Activated CD8-positive, alpha-beta memory T cell treated with anti-CD3 and anti-CD28 coated beads, Interleukin-2, amount 10 ng/mL, durations not matched to agents 7 days and 5 days (primary cell): ENCODE data around the gene EPM2A. TPM values are rescaled to one million over a fixed set of nuclear protein-coding genes. Genes with fewer than 3 reads are reported as not detected.

Source experiments
- ATAC-seq: fragments of 150-1000 bp; cut with Tn5 transposase; one replicate; pipeline ENCODE4 v1.10.0; 2021; ENCODE audit warnings: moderate library complexity
- CTCF ChIA-PET: fragments of 350-600 bp; sonication (Branson Sonifier 250); formaldehyde crosslinking; loops from one replicate; lab custom pipeline; 2021; ENCODE audit warnings: antibody characterized with exemption; lab: Charles Lee
- DNase-seq: peaks from one replicate; pipeline ENCODE4 v3.0.0-alpha.2; 2020
- H3K27ac Mint-ChIP-seq: one replicate; pipeline ENCODE4 v1.8.0; 2021; ENCODE audit warnings: mild to moderate bottlenecking, mixed read lengths
- H3K27me3 Mint-ChIP-seq: one replicate; pipeline ENCODE4 v1.8.0; 2021; ENCODE audit warnings: mixed read lengths
- H3K36me3 Mint-ChIP-seq: one replicate; pipeline ENCODE4 v1.8.0; 2021; ENCODE audit warnings: mild to moderate bottlenecking, mixed read lengths
- H3K4me1 Mint-ChIP-seq: one replicate; pipeline ENCODE4 v1.8.0; 2021; ENCODE audit warnings: mixed read lengths
- H3K4me3 Mint-ChIP-seq: one replicate; pipeline ENCODE4 v1.8.0; 2021; ENCODE audit warnings: mild to moderate bottlenecking, moderate library complexity, mixed read lengths
- H3K9me3 Mint-ChIP-seq: one replicate; pipeline ENCODE4 v1.8.0; 2022; ENCODE audit warnings: low read depth, mixed read lengths
- total RNA-seq, 2 experiments: library from RNA; stranded (reverse); gene quantifications; one replicate each; pipeline ENCODE4 v1.2.3, GENCODE V29; 2021

EPM2A gene
- 1 to 10 TPM; 7.0 TPM for total RNA-seq

- no peaks in the 10 kb centered on the region for H3K27me3 Mint-ChIP-seq
- H3K27ac Mint-ChIP-seq = peak within 1 kb of the TSS; percentile 98
- peaks cover 10% of the 10 kb centered on the region for H3K36me3 Mint-ChIP-seq
- DNase-seq (peak; percentile 75), ATAC-seq (peak; percentile 77)
- H3K9me3 Mint-ChIP-seq = no peaks in the 10 kb centered on the region
- peaks cover 21% of the 10 kb centered on the region for H3K4me1 Mint-ChIP-seq
- peak within 1 kb of the TSS; percentile 95 for H3K4me3 Mint-ChIP-seq
- CTCF ChIA-PET = interaction anchor here (1.0 to 1.8 kb wide), 2 partner anchors 28 to 79 kb away, joined by 3 to 9 read pairs; partner anchors contain the start of gene FBXO30
Measured at GRCh38 chr6:145735356-145736165, at the start of gene EPM2A. EPM2A (minus strand) TSS chr6:145735520; CDS start chr6:145735498, 22 bp downstream.

DNA sequence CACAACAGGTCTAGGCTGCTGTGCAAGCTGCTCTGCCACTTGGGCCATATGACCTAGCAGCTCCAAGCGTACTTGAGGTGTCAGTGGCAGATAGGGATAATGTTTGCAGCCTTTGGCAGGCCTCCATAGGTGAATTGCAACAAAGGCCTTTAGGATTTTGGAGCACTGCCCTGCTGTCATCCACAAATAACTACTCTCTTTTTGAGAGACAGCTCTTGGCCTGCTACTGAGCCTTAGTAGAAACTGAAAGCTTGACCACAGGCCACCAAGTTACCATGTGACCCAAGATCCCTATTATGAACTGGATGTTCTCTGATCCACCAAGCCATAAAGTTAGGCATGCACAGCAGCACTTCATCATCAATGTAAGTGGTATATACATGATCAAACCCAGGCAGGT is 49.4 kb upstream of the EPM2A start:
- Mint-ChIP-seq H3K9me3 (peaks cover 4% of the 10 kb centered on the region), H3K27ac (no peak overlapping the region), H3K4me3 (no peak overlapping the region), H3K36me3 (peaks cover 8% of the 10 kb centered on the region), H3K27me3 (no peaks in the 10 kb centered on the region), H3K4me1 (peaks cover 13% of the 10 kb centered on the region)
- ATAC-seq (no peak), DNase-seq (no peak)
- CTCF ChIA-PET = interaction anchor here (2.4 kb wide), 1 partner anchor 12 kb away, joined by 5 read pairs; no protein-coding TSS in a partner anchor

DNA sequence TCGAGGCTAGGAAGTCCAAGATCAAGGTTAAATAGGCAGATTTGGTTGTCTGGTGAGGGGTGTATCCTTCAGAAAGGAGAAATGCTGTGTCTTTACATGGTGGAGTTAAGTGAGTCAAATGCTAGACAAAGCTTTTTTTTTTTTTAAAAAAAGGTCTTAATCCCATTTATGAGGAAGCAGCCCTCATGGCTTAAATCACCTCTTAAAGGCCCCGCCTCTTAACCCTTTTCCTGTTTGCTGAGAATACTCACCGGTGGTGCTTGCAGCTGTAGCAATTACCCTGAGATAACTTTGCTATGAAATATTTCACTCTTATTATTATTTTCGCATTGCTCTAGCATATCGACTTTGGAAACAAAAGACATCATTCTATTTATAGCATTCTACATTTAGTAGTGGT is 48.5 kb upstream of the EPM2A start:
- H3K27ac Mint-ChIP-seq = no peak overlapping the region
- no peaks in the 10 kb centered on the region for H3K27me3 Mint-ChIP-seq
- DNase-seq = no peak
- no peak overlapping the region for H3K4me3 Mint-ChIP-seq
- ATAC-seq = no peak
- H3K36me3 Mint-ChIP-seq = peaks cover 8% of the 10 kb centered on the region
- H3K4me1 Mint-ChIP-seq = peaks cover 13% of the 10 kb centered on the region
- CTCF ChIA-PET = interaction anchor here (2.4 kb wide), 1 partner anchor 12 kb away, joined by 5 read pairs; no protein-coding TSS in a partner anchor
- H3K9me3 Mint-ChIP-seq = peaks cover 2% of the 10 kb centered on the region

DNA sequence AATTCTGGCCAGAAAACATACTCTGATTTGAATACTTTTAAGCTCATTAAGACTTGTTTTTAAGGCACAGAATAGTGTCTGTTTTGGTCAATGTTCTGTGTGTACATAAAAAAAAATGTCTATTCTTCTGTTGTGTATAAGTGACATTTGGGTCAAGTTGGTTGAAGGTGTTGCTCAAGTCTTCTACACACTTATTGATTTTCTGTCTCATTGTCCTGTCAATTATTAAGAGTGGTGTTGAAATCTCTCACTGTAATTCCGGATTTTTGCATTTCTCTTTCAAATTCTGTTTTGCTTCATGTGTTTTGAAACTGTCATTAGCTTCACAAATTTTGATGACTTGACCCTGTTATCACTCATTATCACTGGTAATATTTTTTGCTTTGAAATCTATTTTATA is 37.5 kb upstream of the EPM2A start:
- DNase-seq (no peak), ATAC-seq (no peak)
- no peaks in the 10 kb centered on the region for H3K9me3 Mint-ChIP-seq
- no peaks in the 10 kb centered on the region for H3K27me3 Mint-ChIP-seq
- CTCF ChIA-PET = interaction anchor here (1.3 to 1.5 kb wide), 2 partner anchors 10 to 11 kb away, joined by 3 to 5 read pairs; no protein-coding TSS in a partner anchor
- H3K27ac Mint-ChIP-seq = no peak overlapping the region
- no peaks in the 10 kb centered on the region for H3K36me3 Mint-ChIP-seq
- H3K4me3 Mint-ChIP-seq = no peak overlapping the region
- H3K4me1 Mint-ChIP-seq = no peaks in the 10 kb centered on the region

DNA sequence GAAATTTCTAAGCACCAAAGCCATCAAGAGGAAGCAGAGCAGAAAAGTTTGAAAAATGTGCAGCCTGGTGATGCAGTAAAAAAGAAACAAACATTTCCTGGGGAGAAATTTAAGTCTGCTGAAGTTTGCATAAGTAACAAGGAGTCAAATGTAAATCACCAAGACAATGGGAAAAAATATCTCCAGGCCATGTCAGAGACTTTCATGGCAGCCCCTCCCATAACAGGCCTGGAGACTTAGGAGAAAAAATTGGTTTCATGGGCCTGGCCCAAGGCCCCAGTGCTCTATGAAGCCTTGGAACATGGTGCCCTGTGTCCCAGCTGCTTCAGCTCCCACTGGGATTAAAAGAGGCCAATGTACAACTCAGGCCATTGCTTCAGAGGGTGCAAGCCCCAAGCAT is 30.1 kb upstream of the EPM2A start:
- no peaks in the 10 kb centered on the region for H3K9me3 Mint-ChIP-seq
- no peaks in the 10 kb centered on the region for H3K27me3 Mint-ChIP-seq
- DNase-seq (no peak), ATAC-seq (no peak)
- H3K4me3 Mint-ChIP-seq = no peak overlapping the region
- CTCF ChIA-PET = no interaction called here
- H3K27ac Mint-ChIP-seq = no peak overlapping the region
- H3K4me1 Mint-ChIP-seq = no peaks in the 10 kb centered on the region
- no peaks in the 10 kb centered on the region for H3K36me3 Mint-ChIP-seq

DNA sequence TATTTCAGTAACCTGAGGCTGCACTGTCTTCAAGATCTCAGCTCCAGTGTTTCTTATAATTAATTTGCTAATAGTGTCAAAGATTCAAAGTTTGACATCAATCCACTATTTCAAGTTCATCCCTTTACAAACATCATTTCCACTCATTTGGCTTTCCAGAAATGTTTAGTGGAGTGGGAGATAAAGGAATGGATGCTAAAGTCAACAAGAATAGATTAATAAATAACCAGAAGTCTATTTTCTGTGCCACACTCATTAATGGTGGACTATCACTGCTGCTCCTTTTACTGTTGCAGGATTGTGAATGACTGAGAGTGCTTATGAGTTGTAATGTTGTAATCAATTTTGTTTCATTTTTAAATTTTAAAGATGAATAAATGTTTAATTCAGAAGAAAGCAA is 28.4 kb upstream of the EPM2A start:
- CTCF ChIA-PET = interaction anchor here (0.9 kb wide), 1 partner anchor 29 kb away, joined by 3 read pairs; the partner anchor contains the start of gene EPM2A
- H3K27ac Mint-ChIP-seq = no peak overlapping the region

DNA sequence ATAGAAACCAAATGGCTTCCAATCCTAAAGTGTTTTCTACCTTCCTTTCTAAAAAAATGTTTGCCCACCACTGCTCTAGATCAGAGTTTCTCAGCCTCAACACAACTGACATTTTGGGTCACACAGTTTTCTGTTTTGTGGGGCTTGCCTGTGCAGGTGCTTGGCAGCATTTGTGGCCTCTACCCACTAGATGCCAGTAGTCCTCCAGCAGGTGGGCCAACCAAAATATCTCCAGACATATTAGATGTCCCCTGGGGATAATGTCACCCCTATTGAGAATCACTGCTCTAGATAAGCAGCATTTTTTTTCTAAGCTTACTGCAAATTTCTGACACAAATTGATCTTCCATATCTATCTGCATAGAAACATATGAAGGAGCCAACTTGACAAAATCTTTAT is 26.3 kb upstream of the EPM2A start:
- Mint-ChIP-seq H3K36me3 (no peaks in the 10 kb centered on the region), H3K4me3 (no peak overlapping the region), H3K9me3 (no peaks in the 10 kb centered on the region), H3K27ac (no peak overlapping the region), H3K4me1 (no peaks in the 10 kb centered on the region), H3K27me3 (no peaks in the 10 kb centered on the region)
- CTCF ChIA-PET = no interaction called here
- no peak for DNase-seq
- ATAC-seq = no peak

More for the DNA sequence above, 28.4 kb upstream of the EPM2A start:
- Mint-ChIP-seq H3K9me3 (no peaks in the 10 kb centered on the region), H3K27me3 (no peaks in the 10 kb centered on the region), H3K4me3 (no peak overlapping the region), H3K36me3 (no peaks in the 10 kb centered on the region), H3K4me1 (no peaks in the 10 kb centered on the region)
- DNase-seq (no peak), ATAC-seq (no peak)

DNA sequence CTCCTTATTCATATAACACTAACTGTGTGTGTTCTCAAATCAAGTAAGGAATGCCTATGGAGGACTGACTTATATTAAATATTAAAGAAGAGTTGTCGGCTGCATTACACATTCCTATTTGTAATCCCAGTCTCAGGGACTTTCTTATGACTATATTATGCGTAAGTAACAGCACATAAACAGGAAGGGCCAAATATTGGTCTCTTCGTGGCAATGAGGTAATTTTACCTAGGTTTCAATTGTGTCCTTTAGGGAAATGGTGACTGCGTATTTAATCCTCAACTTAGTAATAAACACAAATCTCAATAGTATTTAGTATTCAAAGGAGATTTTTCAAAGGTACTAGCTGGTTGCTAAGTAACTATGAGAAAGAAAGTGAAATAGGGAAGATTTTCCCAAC is 22.8 kb upstream of the EPM2A start:
- Mint-ChIP-seq H3K27ac (no peak overlapping the region), H3K27me3 (no peaks in the 10 kb centered on the region), H3K4me1 (no peaks in the 10 kb centered on the region), H3K36me3 (no peaks in the 10 kb centered on the region), H3K9me3 (no peaks in the 10 kb centered on the region), H3K4me3 (no peak overlapping the region)
- DNase-seq (no peak), ATAC-seq (no peak)
- CTCF ChIA-PET = interaction anchor here (1.2 kb wide), 1 partner anchor 124 kb away, joined by 3 read pairs; no protein-coding TSS in a partner anchor

GRCh38 chr6:145756170-145756662 is 20.9 kb upstream of the EPM2A start:
- H3K4me3 Mint-ChIP-seq = no peak overlapping the region
- H3K9me3 Mint-ChIP-seq = no peaks in the 10 kb centered on the region
- no peaks in the 10 kb centered on the region for H3K4me1 Mint-ChIP-seq
- H3K36me3 Mint-ChIP-seq = no peaks in the 10 kb centered on the region
- DNase-seq (no peak), ATAC-seq (no peak)
- CTCF ChIA-PET = no interaction called here
- no peaks in the 10 kb centered on the region for H3K27me3 Mint-ChIP-seq
- H3K27ac Mint-ChIP-seq = no peak overlapping the region

GRCh38 chr6:145755682-145756081 is 20.4 kb upstream of the EPM2A start:
- ATAC-seq (no peak), DNase-seq (no peak)
- no peaks in the 10 kb centered on the region for H3K9me3 Mint-ChIP-seq
- H3K27me3 Mint-ChIP-seq = no peaks in the 10 kb centered on the region
- H3K27ac Mint-ChIP-seq = no peak overlapping the region
- H3K36me3 Mint-ChIP-seq = no peaks in the 10 kb centered on the region
- CTCF ChIA-PET = no interaction called here
- no peak overlapping the region for H3K4me3 Mint-ChIP-seq
- H3K4me1 Mint-ChIP-seq = no peaks in the 10 kb centered on the region

- Mint-ChIP-seq H3K4me3 (no peak overlapping the region), H3K36me3 (no peaks in the 10 kb centered on the region), H3K27ac (no peak overlapping the region), H3K27me3 (no peaks in the 10 kb centered on the region), H3K4me1 (peaks cover 8% of the 10 kb centered on the region), H3K9me3 (no peaks in the 10 kb centered on the region)
- no peak for ATAC-seq
- CTCF ChIA-PET = no interaction called here
- DNase-seq = no peak
Measured at GRCh38 chr6:145752638-145753037, 17.3 kb upstream of the EPM2A start.

DNA sequence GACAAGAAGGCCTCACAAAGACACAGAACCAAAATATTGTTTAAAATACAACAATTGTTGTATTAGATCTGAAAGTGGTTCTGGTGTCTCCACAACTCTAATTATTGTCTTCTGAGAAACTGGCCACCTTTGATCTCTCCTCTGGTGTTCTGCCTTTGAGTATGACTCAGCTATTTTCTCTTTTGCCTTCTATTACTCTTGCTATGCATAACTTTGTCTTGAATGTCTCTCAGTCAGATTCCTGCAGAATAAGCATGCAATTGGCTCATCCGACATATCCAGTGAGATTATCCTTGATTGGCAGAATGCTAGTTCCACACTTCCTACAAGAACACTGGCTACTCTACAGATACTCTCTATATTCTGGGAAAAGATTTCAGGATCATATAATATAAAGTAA is 14.3 kb upstream of the EPM2A start:
- CTCF ChIA-PET = no interaction called here
- Mint-ChIP-seq H3K27ac (no peak overlapping the region), H3K4me3 (no peak overlapping the region), H3K36me3 (no peaks in the 10 kb centered on the region), H3K27me3 (peaks cover 3% of the 10 kb centered on the region), H3K9me3 (no peaks in the 10 kb centered on the region), H3K4me1 (peaks cover 8% of the 10 kb centered on the region)
- no peak for DNase-seq
- no peak for ATAC-seq

- Mint-ChIP-seq H3K4me1 (peaks cover 8% of the 10 kb centered on the region), H3K9me3 (no peaks in the 10 kb centered on the region), H3K4me3 (no peak overlapping the region), H3K36me3 (no peaks in the 10 kb centered on the region), H3K27me3 (peaks cover 3% of the 10 kb centered on the region), H3K27ac (no peak overlapping the region)
- DNase-seq = no peak
- CTCF ChIA-PET = no interaction called here
- ATAC-seq = no peak
Measured at GRCh38 chr6:145745861-145746260, 10.5 kb upstream of the EPM2A start.

GRCh38 chr6:145744619-145745018 is 9.3 kb upstream of the EPM2A start:
- peaks cover 4% of the 10 kb centered on the region for H3K4me1 Mint-ChIP-seq
- DNase-seq (no peak), ATAC-seq (no peak)
- no peaks in the 10 kb centered on the region for H3K9me3 Mint-ChIP-seq
- peaks cover 3% of the 10 kb centered on the region for H3K27me3 Mint-ChIP-seq
- no peak overlapping the region for H3K4me3 Mint-ChIP-seq
- H3K36me3 Mint-ChIP-seq = peaks cover 5% of the 10 kb centered on the region
- CTCF ChIA-PET = no interaction called here
- H3K27ac Mint-ChIP-seq = no peak overlapping the region
